ENCODE data around the gene TJP3.

The TJP3 gene

GRCh38 chr19:3691372-3691716, 16.8 kb upstream of the TJP3 start:
- no peak for DNase-seq

GRCh38 chr19:3691726-3692125, 16.5 kb upstream of the TJP3 start:
- no peak for DNase-seq

- DNase-seq = no peak
Measured at GRCh38 chr19:3692141-3693024, 15.8 kb upstream of the TJP3 start.

- DNase-seq = no peak
Measured at GRCh38 chr19:3693025-3693925, 14.9 kb upstream of the TJP3 start.

GRCh38 chr19:3694361-3695123, 13.6 kb upstream of the TJP3 start:
- DNase-seq = no peak

- DNase-seq = no peak
Measured at GRCh38 chr19:3695124-3695733, 13.0 kb upstream of the TJP3 start.

- DNase-seq = no peak
Measured at GRCh38 chr19:3695986-3696659, 12.1 kb upstream of the TJP3 start.

GRCh38 chr19:3696660-3696995, 11.6 kb upstream of the TJP3 start:
- no peak for DNase-seq

GRCh38 chr19:3697094-3697493, 11.1 kb upstream of the TJP3 start:
- no peak for DNase-seq

- DNase-seq = no peak
Measured at GRCh38 chr19:3697671-3698385, 10.4 kb upstream of the TJP3 start.

GRCh38 chr19:3698386-3698950, 9.7 kb upstream of the TJP3 start:
- no peak for DNase-seq

GRCh38 chr19:3698974-3699740, 9.0 kb upstream of the TJP3 start:
- DNase-seq = no peak

- DNase-seq = no peak
Measured at GRCh38 chr19:3699741-3700241, 8.4 kb upstream of the TJP3 start.

- peak; percentile 78 for DNase-seq
Measured at GRCh38 chr19:3700242-3701032, 7.7 kb upstream of the TJP3 start, which contains the start of gene PIP5K1C. TSS of gene PIP5K1C (minus strand) at chr19:3700468. CDS start at chr19:3700390, 78 bp downstream.

GRCh38 chr19:3701200-3701599, 7.0 kb upstream of the TJP3 start:
- no peak for DNase-seq

GRCh38 chr19:3707868-3708206, 347 bp upstream of the TJP3 start:
- no peak for DNase-seq

GRCh38 chr19:3710265-3710812, 2.2 kb downstream of the TJP3 start:
- DNase-seq = peak; percentile 72

GRCh38 chr19:3712663-3713611, 4.8 kb downstream of the TJP3 start:
- no peak for DNase-seq
